Measurements from ENCODE around the gene ATXN1. TPM values are rescaled to one million over a fixed set of nuclear protein-coding genes. Genes with fewer than 3 reads are reported as not detected.
"Not testable (repeated sequence)": the region's sequence is repeated elsewhere in the genome, so short reads cannot be mapped to it uniquely, and the experiment has no call there.

Gene ATXN1
- total RNA-seq, 4 donors from 2014 or later = 21.0 to 102 (median 51.1) TPM

DNA sequence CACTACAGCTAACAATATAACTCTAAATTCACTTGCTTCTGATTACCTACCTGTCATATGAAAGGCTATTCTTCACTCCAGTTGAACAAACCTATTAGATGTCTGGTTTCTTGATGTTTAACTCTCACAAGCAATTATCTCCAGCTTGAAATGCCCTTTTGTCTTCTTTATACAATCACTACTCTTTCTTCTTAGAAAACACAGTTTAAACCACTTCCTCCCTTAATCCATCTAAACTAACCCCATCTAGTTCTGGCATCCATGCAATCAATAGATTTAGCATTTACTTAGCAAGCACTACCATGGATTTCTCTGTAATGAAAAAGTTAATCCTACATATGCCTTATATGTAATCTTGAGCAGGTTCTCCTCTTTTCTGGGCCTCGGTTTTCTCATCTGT is 127.3 kb downstream of the ATXN1 start:
- Histone ChIP-seq H3K36me3 (no peaks in the 10 kb centered on the region), H3K4me3 (no peak overlapping the region), H3K4me1 (no peaks in the 10 kb centered on the region), H3K9me3 (no peaks in the 10 kb centered on the region), H3K27ac (no peak overlapping the region), H3K27me3 (no peaks in the 10 kb centered on the region)
- TF ChIP-seq POLR2A (IDR thresholded peaks at IDR 0.05) = no peak
- intact Hi-C loops (cut with DNase I; ENCODE audit: low total_unique reads) = no loop called here
- DNase-seq = no peak

DNA sequence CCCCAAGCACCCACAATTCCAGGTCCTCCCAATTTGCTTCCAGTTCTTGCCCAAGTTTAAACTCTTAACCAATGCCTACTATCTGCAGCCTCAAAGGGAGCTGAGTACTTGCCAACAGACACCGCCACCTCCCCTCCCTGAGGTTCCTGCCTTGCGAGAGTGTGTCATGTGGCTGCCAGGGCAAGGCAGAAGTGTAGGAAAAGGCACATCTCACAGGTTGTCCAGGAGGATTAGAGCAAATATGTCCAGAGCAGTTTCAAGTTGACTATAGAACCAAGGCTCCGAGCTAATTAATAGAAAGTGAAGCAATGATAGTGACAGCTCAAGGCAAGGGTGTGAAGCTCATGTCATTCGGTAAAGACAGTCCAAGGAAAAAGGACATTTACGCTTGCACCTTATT is 127.8 kb downstream of the ATXN1 start:
- TF ChIP-seq, protein P1, sequence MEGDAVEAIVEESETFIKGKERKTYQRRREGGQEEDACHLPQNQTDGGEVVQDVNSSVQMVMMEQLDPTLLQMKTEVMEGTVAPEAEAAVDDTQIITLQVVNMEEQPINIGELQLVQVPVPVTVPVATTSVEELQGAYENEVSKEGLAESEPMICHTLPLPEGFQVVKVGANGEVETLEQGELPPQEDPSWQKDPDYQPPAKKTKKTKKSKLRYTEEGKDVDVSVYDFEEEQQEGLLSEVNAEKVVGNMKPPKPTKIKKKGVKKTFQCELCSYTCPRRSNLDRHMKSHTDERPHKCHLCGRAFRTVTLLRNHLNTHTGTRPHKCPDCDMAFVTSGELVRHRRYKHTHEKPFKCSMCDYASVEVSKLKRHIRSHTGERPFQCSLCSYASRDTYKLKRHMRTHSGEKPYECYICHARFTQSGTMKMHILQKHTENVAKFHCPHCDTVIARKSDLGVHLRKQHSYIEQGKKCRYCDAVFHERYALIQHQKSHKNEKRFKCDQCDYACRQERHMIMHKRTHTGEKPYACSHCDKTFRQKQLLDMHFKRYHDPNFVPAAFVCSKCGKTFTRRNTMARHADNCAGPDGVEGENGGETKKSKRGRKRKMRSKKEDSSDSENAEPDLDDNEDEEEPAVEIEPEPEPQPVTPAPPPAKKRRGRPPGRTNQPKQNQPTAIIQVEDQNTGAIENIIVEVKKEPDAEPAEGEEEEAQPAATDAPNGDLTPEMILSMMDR (IDR thresholded peaks at IDR 0.05) = no peak
- no peak for TF ChIP-seq POLR2A (IDR thresholded peaks at IDR 0.05)
- DNase-seq = no peak

DNA sequence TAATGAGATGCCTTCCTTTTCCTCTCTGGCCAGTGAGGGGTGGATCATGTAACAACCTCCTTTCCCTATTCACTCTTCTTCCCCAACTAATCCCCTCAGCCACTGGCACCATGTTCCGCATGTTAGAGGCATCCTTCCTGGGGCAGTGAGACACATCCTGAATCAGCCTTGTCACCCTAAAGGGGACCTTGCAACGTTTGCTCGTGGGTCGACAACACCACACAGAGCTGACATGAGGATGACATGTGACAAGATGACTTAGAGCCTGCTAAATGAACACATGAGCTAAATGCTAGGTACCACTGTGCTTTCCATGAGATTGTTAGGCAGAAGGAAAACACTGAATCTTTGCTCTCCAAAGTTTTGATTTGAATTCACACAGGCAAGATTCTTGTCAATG is 129.2 kb downstream of the ATXN1 start:
- no peak for TF ChIP-seq POLR2A (IDR thresholded peaks at IDR 0.05)
- TF ChIP-seq, protein P1 (IDR thresholded peaks at IDR 0.05) = no peak
- Histone ChIP-seq H3K9me3 (no peaks in the 10 kb centered on the region), H3K27ac (no peak overlapping the region), H3K4me3 (no peak overlapping the region), H3K4me1 (no peaks in the 10 kb centered on the region), H3K27me3 (no peaks in the 10 kb centered on the region), H3K36me3 (no peaks in the 10 kb centered on the region)
- intact Hi-C loops (cut with DNase I; ENCODE audit: low total_unique reads) = no loop called here
- DNase-seq = no peak

More for the DNA sequence above, 127.8 kb downstream of the ATXN1 start:
- H3K4me1 ChIP-seq = no peaks in the 10 kb centered on the region
- H3K27me3 ChIP-seq = no peaks in the 10 kb centered on the region
- H3K36me3 ChIP-seq = no peaks in the 10 kb centered on the region
- H3K9me3 ChIP-seq = no peaks in the 10 kb centered on the region
- intact Hi-C loops (cut with DNase I; ENCODE audit: low total_unique reads) = no loop called here
- H3K27ac ChIP-seq = no peak overlapping the region
- H3K4me3 ChIP-seq = no peak overlapping the region

DNA sequence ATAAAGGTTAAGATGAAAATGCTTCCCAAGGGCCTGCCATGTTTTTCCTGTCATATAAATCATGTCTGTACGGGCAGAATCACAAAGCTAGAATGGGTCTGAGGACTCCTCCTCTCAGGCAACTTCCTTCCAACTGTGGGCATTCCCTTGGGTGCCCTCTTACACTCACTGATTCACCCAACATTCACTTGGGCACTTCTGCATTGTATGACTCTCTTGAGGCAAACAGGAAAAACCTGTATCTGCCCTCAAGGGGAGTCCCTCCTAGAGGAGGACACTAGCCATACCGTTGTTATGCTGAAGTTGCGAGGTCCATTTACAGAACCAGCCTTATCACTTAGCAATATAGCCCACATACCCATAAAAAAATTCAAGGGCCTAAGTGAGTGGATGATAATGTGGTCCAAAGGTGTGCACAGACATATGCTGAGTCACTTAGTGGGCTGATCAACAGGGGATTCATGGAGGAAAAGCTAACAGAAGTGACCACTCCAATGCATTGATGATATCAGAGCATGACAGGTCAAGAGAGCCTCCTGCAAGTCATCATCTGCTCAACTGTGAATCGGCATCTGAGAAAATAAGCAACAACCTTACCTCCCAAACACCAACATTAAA is 131.1 kb downstream of the ATXN1 start:
- TF ChIP-seq, protein P1 (IDR thresholded peaks at IDR 0.05) = no peak
- no peak for TF ChIP-seq POLR2A (IDR thresholded peaks at IDR 0.05)
- H3K4me1 ChIP-seq = peaks cover 0 to 3% of the 10 kb centered on the region in 2 donors
- H3K27ac ChIP-seq = no peak overlapping the region
- intact Hi-C loops (cut with DNase I; ENCODE audit: low total_unique reads) = no loop called here
- H3K4me3 ChIP-seq = no peak overlapping the region
- H3K9me3 ChIP-seq = no peaks in the 10 kb centered on the region
- no peaks in the 10 kb centered on the region for H3K36me3 ChIP-seq
- no peak for DNase-seq
- no peaks in the 10 kb centered on the region for H3K27me3 ChIP-seq

DNA sequence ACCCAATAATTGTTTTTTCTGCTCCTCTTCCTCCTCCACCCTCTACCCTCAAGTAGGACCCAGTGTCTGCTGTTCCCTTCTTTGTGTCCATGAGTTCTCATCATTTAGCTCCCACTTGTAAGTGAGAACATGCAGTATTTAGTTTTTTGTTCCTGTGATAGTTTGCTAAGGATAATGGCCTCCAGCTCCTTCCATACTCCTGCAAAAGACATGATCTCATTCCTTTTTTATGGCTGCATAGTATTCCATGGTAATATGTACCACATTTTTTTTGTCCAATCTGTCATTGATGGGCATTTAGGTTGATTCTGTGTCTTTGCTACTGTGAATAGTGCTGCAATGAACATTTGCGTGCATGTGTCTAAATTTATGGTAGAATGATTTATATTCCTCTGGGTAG is 132.7 kb downstream of the ATXN1 start:
- H3K4me1 ChIP-seq; H3K9me3 ChIP-seq; intact Hi-C loops (cut with DNase I; ENCODE audit: low total_unique reads); DNase-seq; H3K4me3 ChIP-seq; H3K27ac ChIP-seq; H3K36me3 ChIP-seq; H3K27me3 ChIP-seq: not testable (repeated sequence)

DNA sequence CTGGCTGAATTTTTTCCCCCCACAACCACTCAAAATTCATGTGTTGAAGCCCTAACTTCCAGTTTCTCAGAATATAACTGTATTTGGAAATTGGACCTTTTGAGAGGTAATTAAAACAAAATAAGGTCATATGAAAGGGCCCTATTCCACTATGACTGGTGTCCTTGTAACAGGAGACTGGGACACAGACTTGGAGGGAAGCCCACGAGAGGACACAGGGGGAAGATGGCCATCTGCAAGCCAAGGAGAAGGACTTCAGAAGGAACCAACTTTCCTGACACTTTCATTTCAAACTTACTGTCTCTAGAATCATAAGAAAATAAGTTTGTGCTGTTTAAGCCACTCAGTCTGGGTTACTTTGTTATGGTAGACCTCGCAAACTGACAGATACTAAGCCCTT is 134.6 kb downstream of the ATXN1 start:
- H3K27me3 ChIP-seq = no peaks in the 10 kb centered on the region
- no peaks in the 10 kb centered on the region for H3K9me3 ChIP-seq
- peaks cover 0 to 3% of the 10 kb centered on the region in 2 donors for H3K4me1 ChIP-seq
- intact Hi-C loops (cut with DNase I; ENCODE audit: low total_unique reads) = no loop called here
- no peak for TF ChIP-seq POLR2A (IDR thresholded peaks at IDR 0.05)
- TF ChIP-seq, protein P1 (IDR thresholded peaks at IDR 0.05) = no peak
- H3K27ac ChIP-seq = no peak overlapping the region
- H3K4me3 ChIP-seq = no peak overlapping the region
- H3K36me3 ChIP-seq = no peaks in the 10 kb centered on the region
- DNase-seq = no peak
